Cardiac fibroblast (primary cell): ENCODE measurements around the gene HOXB4.
A peak's percentile ranks its signal among the peaks of the same experiment; 100 is the strongest.

ENCODE experiments used
- DNase-seq, 2 donors: peaks; one replicate each; pipeline versions ENCODE4 v3.0.0 to v3.0.0-alpha.2; 2010; ENCODE audit warnings: low read depth in 2 of 2
- H3K4me3 ChIP-seq, 2 donors: replicated peaks in 1 of 2; 1 replicate in 1 of 2; 2 replicates in 1 of 2; pipeline ENCODE4 v1.5.1; 2011; ENCODE audit warnings: low read depth in 2 of 2, low read length in 2 of 2, mild to moderate bottlenecking in 2 of 2, moderate library complexity in 1 of 2
- CTCF ChIP-seq: IDR thresholded peaks from one replicate; pipeline ENCODE4 v1.5.1; 2011; ENCODE audit warnings: low read depth, mild to moderate bottlenecking, low read length, inconsistent platforms

The HOXB4 gene

GRCh38 chr17:48571024-48571818, 6.9 kb downstream of the HOXB4 start:
- no peak for TF ChIP-seq CTCF
- DNase-seq, result no peak
- no peak overlapping the region for H3K4me3 ChIP-seq

- H3K4me3 ChIP-seq, result no peak overlapping the region
- no peak for TF ChIP-seq CTCF
These were observed 7.7 kb downstream of the HOXB4 start for GRCh38 chr17:48570325-48571023.

GRCh38 chr17:48569674-48570324, 8.4 kb downstream of the HOXB4 start:
- TF ChIP-seq CTCF, result no peak
- no peak for DNase-seq
- no peak overlapping the region for H3K4me3 ChIP-seq

More at GRCh38 chr17:48570325-48571023, 7.7 kb downstream of the HOXB4 start:
- no peak for DNase-seq

- TF ChIP-seq CTCF, result no peak
- no peak overlapping the region for H3K4me3 ChIP-seq
- DNase-seq, result no peak
These were observed 8.9 kb downstream of the HOXB4 start for GRCh38 chr17:48569240-48569582.

GRCh38 chr17:48568499-48569239, 9.5 kb downstream of the HOXB4 start:
- no peak for DNase-seq
- peak overlapping the region in 1 of 2 donors; percentile 26 for H3K4me3 ChIP-seq
- no peak for TF ChIP-seq CTCF

- no peak for DNase-seq
- no peak overlapping the region for H3K4me3 ChIP-seq
- TF ChIP-seq CTCF, result no peak
These were observed 10.3 kb downstream of the HOXB4 start for GRCh38 chr17:48567646-48568354.
